GM23338 (cell line): ENCODE measurements around the gene UBL7. TPM values are rescaled to one million over a fixed set of nuclear protein-coding genes. Genes with fewer than 3 reads are reported as not detected.

Experiments used
- ATAC-seq: fragments of 200-7000 bp; cut with Tn5 transposase; 3 replicates; pipeline ENCODE4 v1.9.1; 2020
- DNase-seq: peaks from one replicate; pipeline ENCODE4 v3.0.0-alpha.2; 2015; ENCODE audit warnings: low spot score
- H2AFZ ChIP-seq: fragments of 200-600 bp; sonication (generic); 2 replicates; pipeline ENCODE4 v1.8.0; 2016; ENCODE audit warnings: antibody characterized with exemption, mild to moderate bottlenecking, moderate library complexity
- H3F3A ChIP-seq: fragments of 200-600 bp; sonication (generic); replicated peaks from 2 replicates; pipeline ENCODE4 v1.8.0; 2017; ENCODE audit warnings: antibody characterized with exemption, mixed run types, low read depth
- H3K27ac ChIP-seq: fragments of 200-600 bp; sonication (generic); 2 replicates; pipeline ENCODE4 v1.6.1; 2016; ENCODE audit warnings: low read depth
- H3K27me3 ChIP-seq: fragments of 200-600 bp; sonication (generic); 2 replicates; pipeline ENCODE4 v1.8.0; 2016; ENCODE audit warnings: mild to moderate bottlenecking, mixed run types, moderate library complexity; ENCODE audit not compliant: insufficient read depth
- H3K36me3 ChIP-seq: fragments of 200-600 bp; sonication (generic); 2 replicates; pipeline ENCODE4 v1.8.0; 2016; ENCODE audit warnings: mild to moderate bottlenecking; ENCODE audit not compliant: insufficient read depth
- H3K4me1 ChIP-seq: fragments of 200-600 bp; sonication (generic); 2 replicates; pipeline ENCODE4 v1.8.0; 2016; ENCODE audit warnings: mild to moderate bottlenecking, moderate library complexity; ENCODE audit not compliant: insufficient read depth
- H3K4me2 ChIP-seq: fragments of 200-600 bp; sonication (generic); 2 replicates; pipeline ENCODE4 v1.7.1; 2017; ENCODE audit warnings: mixed run types
- H3K4me3 ChIP-seq: fragments of 200-600 bp; sonication (generic); 2 replicates; pipeline ENCODE4 v1.6.1; 2016; ENCODE audit warnings: mixed run types
- H3K79me2 ChIP-seq: fragments of 200-600 bp; sonication (generic); replicated peaks from 2 replicates; pipeline ENCODE4 v1.8.0; 2017; ENCODE audit warnings: mild to moderate bottlenecking; ENCODE audit not compliant: insufficient read depth
- H3K9me2 ChIP-seq: fragments of 200-600 bp; sonication (generic); 2 replicates; pipeline ENCODE4 v1.8.0; 2017; ENCODE audit not compliant: insufficient read depth
- H4K20me1 ChIP-seq: fragments of 200-600 bp; sonication (generic); replicated peaks from 2 replicates; pipeline ENCODE4 v1.8.0; 2017; ENCODE audit warnings: mild to moderate bottlenecking; ENCODE audit not compliant: insufficient read depth
- H3K27ac Mint-ChIP-seq: 2 replicates; pipeline ENCODE4 v1.8.0; 2020; ENCODE audit warnings: inconsistent platforms, mild to moderate bottlenecking, moderate library complexity, mixed read lengths
- H3K27me3 Mint-ChIP-seq: 3 replicates; pipeline ENCODE4 v1.8.0; 2022; ENCODE audit warnings: low read depth, mild to moderate bottlenecking, moderate library complexity, mixed read lengths, inconsistent platforms; ENCODE audit not compliant: insufficient read depth, poor library complexity
- H3K36me3 Mint-ChIP-seq: 3 replicates; pipeline ENCODE4 v1.8.0; 2021; ENCODE audit warnings: low read depth, mild to moderate bottlenecking, inconsistent platforms, moderate library complexity, mixed read lengths
- H3K4me1 Mint-ChIP-seq: 3 replicates; pipeline ENCODE4 v1.8.0; 2020; ENCODE audit warnings: mild to moderate bottlenecking, inconsistent platforms, mixed read lengths
- H3K4me3 Mint-ChIP-seq: 3 replicates; pipeline ENCODE4 v1.8.0; 2021; ENCODE audit warnings: moderate library complexity, mild to moderate bottlenecking, inconsistent platforms, mixed read lengths
- H3K9me3 Mint-ChIP-seq: 3 replicates; pipeline ENCODE4 v1.8.0; 2020; ENCODE audit warnings: moderate library complexity, mild to moderate bottlenecking, inconsistent platforms, mixed read lengths
- CREB1 ChIP-seq: fragments of 250-450 bp; sonication (Bioruptor Pico); IDR thresholded peaks from 2 replicates; pipeline ENCODE4 v1.5.0; 2020; ENCODE audit warnings: low read depth, mild to moderate bottlenecking, moderate library complexity
- CTCF ChIP-seq, 2 experiments: fragments of 200-600 bp in 1 of 2; sonication (generic) in 1 of 2; conservative IDR thresholded peaks; 2 replicates each; pipeline versions ENCODE4 v1.5.1 to v1.6.1; 2016 to 2017; ENCODE audit warnings: antibody characterized with exemption in 2 of 2, low read depth in 2 of 2, mild to moderate bottlenecking in 2 of 2, moderate library complexity in 1 of 2
- ETS1 ChIP-seq: IDR thresholded peaks from 2 replicates; pipeline ENCODE4 v1.6.1; 2016; ENCODE audit warnings: antibody characterized with exemption
- EZH2phosphoT487 ChIP-seq: fragments of 200-600 bp; sonication (generic); IDR thresholded peaks from one replicate; pipeline ENCODE4 v1.8.1; 2018; ENCODE audit warnings: antibody characterized with exemption; ENCODE audit not compliant: unreplicated experiment
- JUNB ChIP-seq: IDR thresholded peaks from one replicate; pipeline ENCODE4 v1.6.1; 2016; ENCODE audit warnings: antibody characterized with exemption; ENCODE audit not compliant: unreplicated experiment
- NANOG ChIP-seq: IDR thresholded peaks from 2 replicates; pipeline ENCODE4 v1.6.1; 2016; ENCODE audit warnings: antibody characterized with exemption, borderline replicate concordance
- POLR2AphosphoS5 ChIP-seq: IDR thresholded peaks from 2 replicates; pipeline ENCODE4 v1.6.1; 2016; ENCODE audit warnings: antibody characterized with exemption, low read depth
- REST ChIP-seq: IDR thresholded peaks from one replicate; pipeline ENCODE4 v1.6.1; 2018; ENCODE audit warnings: antibody characterized with exemption; ENCODE audit not compliant: unreplicated experiment
- STAT1 ChIP-seq: IDR thresholded peaks from one replicate; pipeline ENCODE4 v1.6.1; 2016; ENCODE audit warnings: antibody characterized with exemption; ENCODE audit not compliant: unreplicated experiment
- ZNF114 ChIP-seq: fragments of 250-450 bp; sonication (Bioruptor Pico); IDR thresholded peaks from 2 replicates; pipeline ENCODE4 v1.5.0; 2020; ENCODE audit warnings: mild to moderate bottlenecking, moderate library complexity
- ZNF331 ChIP-seq: fragments of 250-450 bp; sonication (Bioruptor Pico); IDR thresholded peaks from 2 replicates; pipeline ENCODE4 v1.5.0; 2020; ENCODE audit warnings: low read depth, mild to moderate bottlenecking, moderate library complexity
- polyA plus RNA-seq: library from polyadenylated mRNA; unstranded; fragments of >200 nt; fragmentation: Nextera tagmentation; extraction: Ambion mirVana; gene quantifications from 2 replicates; pipeline ENCODE4 v1.2.1, GENCODE V29; 2016
- total RNA-seq: library from RNA; depleted of rRNA; stranded (reverse); fragments of >200 nt; shearing (Covaris generic); gene quantifications from 2 replicates; pipeline ENCODE4 v1.2.3, GENCODE V29; 2014

UBL7 gene
- total and polyA plus RNA-seq, 2 experiments from 2014 or later: 73.7 to 99.2 TPM

- no peak for TF ChIP-seq ZNF331 (CRISPR knock-in tag)
- no peak for TF ChIP-seq CTCF (conservative IDR thresholded peaks at IDR 0.05; ENCODE audit: low read depth in 2 of 2)
Measured at GRCh38 chr15:74419432-74419831, 41.5 kb downstream of the UBL7 start (continued).

- Mint-ChIP-seq H3K27ac (no peak overlapping the region), H3K4me3 (no peak overlapping the region), H3K36me3 (peaks cover 10% of the 10 kb centered on the region), H3K27me3 (peaks cover 8% of the 10 kb centered on the region), H3K4me1 (peaks cover 35% of the 10 kb centered on the region), H3K9me3 (no peaks in the 10 kb centered on the region)
- DNase-seq (no peak), ATAC-seq (no peak)
- H3K4me1 ChIP-seq: peaks cover 28% of the 10 kb centered on the region
- H3K36me3 ChIP-seq: no peaks in the 10 kb centered on the region
- H3K79me2 ChIP-seq: peaks cover 15% of the 10 kb centered on the region
- H3K9me2 ChIP-seq: no peaks in the 10 kb centered on the region
- H3K4me2 ChIP-seq: no peak overlapping the region
- H3K4me3 ChIP-seq: no peak overlapping the region
- H3F3A ChIP-seq: no peaks in the 10 kb centered on the region
- H3K27ac ChIP-seq: no peak overlapping the region
- TF ChIP-seq ZNF114 (CRISPR knock-in tag): no peak
- TF ChIP-seq EZH2phosphoT487: no peak
- no peak for TF ChIP-seq REST
- TF ChIP-seq NANOG: no peak
- TF ChIP-seq ZNF331 (CRISPR knock-in tag): no peak
- H2AFZ ChIP-seq: no peak overlapping the region
- H3K27me3 ChIP-seq: no peaks in the 10 kb centered on the region
- H4K20me1 ChIP-seq: no peaks in the 10 kb centered on the region; the same call in none of the 2 replicates
Measured at GRCh38 chr15:74418575-74419338, 42.2 kb downstream of the UBL7 start.

- H3K4me1 Mint-ChIP-seq: peaks cover 24% of the 10 kb centered on the region
- Histone ChIP-seq H3K9me2 (no peaks in the 10 kb centered on the region), H3K79me2 (peaks cover 15% of the 10 kb centered on the region), H3F3A (no peaks in the 10 kb centered on the region), H2AFZ (no peak overlapping the region), H4K20me1 (no peaks in the 10 kb centered on the region; the same call in 1 of the 2 replicates), H3K36me3 (no peaks in the 10 kb centered on the region), H3K27ac (no peak overlapping the region), H3K4me2 (no peak overlapping the region), H3K4me3 (no peak overlapping the region), H3K4me1 (peaks cover 18% of the 10 kb centered on the region), H3K27me3 (no peaks in the 10 kb centered on the region)
- peaks cover 10% of the 10 kb centered on the region for H3K36me3 Mint-ChIP-seq
- no peak overlapping the region for H3K4me3 Mint-ChIP-seq
- no peaks in the 10 kb centered on the region; the same call in 2 of the 3 replicates for H3K9me3 Mint-ChIP-seq
- no peak overlapping the region for H3K27ac Mint-ChIP-seq
- no peak for DNase-seq
- peaks cover 6% of the 10 kb centered on the region for H3K27me3 Mint-ChIP-seq
- no peak for ATAC-seq
- no peak for TF ChIP-seq EZH2phosphoT487
- no peak for TF ChIP-seq ZNF114 (CRISPR knock-in tag)
- no peak for TF ChIP-seq CREB1 (CRISPR knock-in tag)
- no peak for TF ChIP-seq ETS1
- TF ChIP-seq ZNF331 (CRISPR knock-in tag): no peak
- no peak for TF ChIP-seq POLR2AphosphoS5
- TF ChIP-seq STAT1: no peak
- TF ChIP-seq REST: no peak
- TF ChIP-seq JUNB: no peak
Measured at GRCh38 chr15:74417670-74418069, 43.3 kb downstream of the UBL7 start.
